CD4-positive, alpha-beta T cell treated with Interleukin-2 at 100 ng/mL for 4 hours (primary cell): ENCODE data around the gene PKN3.

Experiments used
- DNase-seq: peaks from one replicate; pipeline ENCODE4 v3.0.0-alpha.2; 2020; ENCODE audit warnings: low spot score

Gene PKN3

DNA sequence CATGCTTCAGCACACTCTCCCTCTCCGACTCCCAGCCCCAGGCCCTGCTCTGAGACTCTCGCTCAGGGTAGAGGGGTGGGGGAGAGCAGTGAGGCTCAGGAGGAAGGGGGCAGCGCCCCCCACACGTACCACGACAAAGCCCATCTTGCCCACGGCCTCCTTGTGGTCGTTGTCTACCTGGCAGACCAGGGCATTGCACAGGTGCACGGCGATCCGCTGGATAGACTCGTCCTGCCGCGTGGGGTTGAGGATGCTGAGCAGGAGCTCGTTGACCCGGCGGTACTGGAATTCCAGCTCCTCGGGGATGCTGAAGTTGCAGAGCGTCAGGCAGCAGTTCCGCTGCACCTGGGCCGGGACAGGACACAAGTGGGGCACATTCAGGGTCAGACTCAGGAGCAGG lies 40.1 kb downstream of the PKN3 start:
- DNase-seq = no peak

GRCh38 chr9:128743421-128743820 lies 41.1 kb downstream of the PKN3 start:
- DNase-seq = no peak

DNA sequence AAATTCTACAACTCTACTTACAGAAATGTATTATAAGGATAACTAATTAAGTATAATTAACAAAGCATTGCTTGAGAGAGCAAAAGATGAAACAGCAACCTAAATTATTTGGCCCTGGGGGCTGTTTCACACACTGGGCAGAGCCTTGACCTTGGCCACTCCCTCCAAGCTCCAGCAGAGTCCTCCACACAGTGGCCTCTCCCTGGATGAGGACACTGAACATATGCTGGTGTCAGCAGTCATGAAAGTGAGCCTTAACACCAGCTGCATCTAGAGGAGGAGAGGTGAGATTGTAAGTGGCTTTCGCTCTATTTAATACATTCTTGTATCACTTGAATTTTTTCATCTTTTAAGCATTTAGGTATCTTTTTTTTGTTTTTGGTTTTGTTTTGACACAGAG lies 44.9 kb downstream of the PKN3 start:
- no peak for DNase-seq

- no peak for DNase-seq
Measured at GRCh38 chr9:128750926-128751595, 48.8 kb downstream of the PKN3 start.

GRCh38 chr9:128753627-128754026 lies 51.3 kb downstream of the PKN3 start:
- no peak for DNase-seq

GRCh38 chr9:128757602-128758001 lies 55.3 kb downstream of the PKN3 start:
- DNase-seq = no peak

- DNase-seq = no peak
Measured at GRCh38 chr9:128762671-128763449, 60.6 kb downstream of the PKN3 start.

DNA sequence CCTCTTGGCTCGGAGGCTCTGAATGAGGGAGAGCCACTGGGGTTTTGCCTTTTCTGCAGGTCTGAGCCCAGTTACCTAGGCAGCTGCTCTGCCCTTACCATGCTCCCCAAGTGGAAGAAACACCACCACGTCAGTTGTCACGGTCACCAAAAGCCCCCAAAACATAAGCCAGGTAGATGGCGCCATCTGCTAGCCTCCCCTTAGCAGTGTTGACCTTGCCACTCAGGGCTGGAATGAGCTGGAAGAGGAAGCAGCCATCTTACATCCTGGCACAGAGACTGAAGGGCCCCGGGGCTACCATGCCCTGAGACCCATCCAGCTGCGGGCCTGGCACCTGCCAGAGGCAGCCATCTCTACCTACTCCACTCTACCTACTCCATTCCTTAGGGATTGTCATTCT lies 62.1 kb downstream of the PKN3 start:
- DNase-seq = no peak

DNA sequence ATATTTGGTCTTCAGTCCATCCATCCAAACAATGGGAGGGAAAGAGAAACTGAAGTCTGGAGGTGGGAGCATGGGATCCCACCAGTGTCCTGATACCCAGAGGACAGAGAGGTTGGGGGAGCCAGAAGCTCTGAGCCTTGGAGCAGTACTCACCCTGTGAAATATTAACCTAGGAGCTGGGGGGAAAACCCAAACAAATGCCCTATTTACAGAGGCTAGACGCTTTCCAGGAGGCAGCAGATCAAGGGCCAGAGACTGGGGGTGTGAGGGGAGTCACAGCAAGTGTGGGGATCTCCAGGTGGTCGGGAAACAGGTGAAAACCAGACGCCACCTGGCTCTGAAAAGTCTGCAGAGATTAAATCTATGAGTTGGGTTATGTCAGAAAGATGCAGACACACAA lies 63.2 kb downstream of the PKN3 start:
- DNase-seq = no peak

GRCh38 chr9:128768606-128769005 lies 66.3 kb downstream of the PKN3 start:
- DNase-seq = no peak
